Gastrocnemius medialis (tissue), 4 donors: ENCODE results near the gene NUDT14. TPM values are rescaled to one million over a fixed set of nuclear protein-coding genes. Genes with fewer than 3 reads are reported as not detected.

Experiments used
- ATAC-seq, 2 donors: fragments of 150-250 bp; one replicate each; pipeline ENCODE4 v1.9.1; 2016
- DNase-seq, 2 donors: peaks; one replicate each; pipeline ENCODE4 v3.0.0-alpha.2; 2019
- H3K27ac ChIP-seq, 4 donors: fragments of 200-600 bp; sonication (generic); 1 replicate in 1 of 4; 2 replicates in 3 of 4; pipeline ENCODE4 v1.5.1; 2016 to 2018; ENCODE audit warnings: mild to moderate bottlenecking in 2 of 4, moderate library complexity in 1 of 4
- H3K27me3 ChIP-seq, 3 donors: fragments of 200-600 bp; sonication (generic) in 2 of 3; 1 replicate in 1 of 3; 2 replicates in 2 of 3; pipeline versions ENCODE4 v1.5.1 to v1.6.0; 2016 to 2019; ENCODE audit warnings: mild to moderate bottlenecking in 1 of 3, moderate library complexity in 1 of 3
- H3K36me3 ChIP-seq, 2 donors: fragments of 200-600 bp; sonication (generic) in 1 of 2; one replicate each; pipeline ENCODE4 v1.5.1; 2017 to 2018
- H3K4me1 ChIP-seq, 2 donors: fragments of 200-600 bp; sonication (generic) in 1 of 2; one replicate each; pipeline ENCODE4 v1.5.1; 2016 to 2017; ENCODE audit warnings: mild to moderate bottlenecking in 2 of 2
- H3K4me3 ChIP-seq, 4 donors: fragments of 200-600 bp; sonication (generic) in 3 of 4; 1 replicate in 1 of 4; 2 replicates in 3 of 4; pipeline ENCODE4 v1.5.1; 2016 to 2019; ENCODE audit warnings: mild to moderate bottlenecking in 2 of 4
- H3K9me3 ChIP-seq, 3 donors: fragments of 200-600 bp; sonication (generic) in 2 of 3; 1 replicate in 1 of 3; 2 replicates in 2 of 3; pipeline ENCODE4 v1.5.1; 2016 to 2019
- CTCF ChIP-seq, 5 experiments: fragments of 450-650 bp in 3 of 5; fragments of 200-600 bp in 2 of 5; sonication (generic) in 2 of 5; IDR thresholded peaks in 4 of 5; conservative IDR thresholded peaks in 1 of 5; 1 replicate in 4 of 5; 2 replicates in 1 of 5; pipeline ENCODE4 v1.5.1; 2016 to 2019; ENCODE audit warnings: antibody characterized with exemption in 5 of 5, mild to moderate bottlenecking in 3 of 5, moderate library complexity in 3 of 5
- POLR2A ChIP-seq, 2 donors: fragments of 450-650 bp; IDR thresholded peaks; one replicate each; pipeline ENCODE4 v1.6.1; 2017; ENCODE audit warnings: antibody characterized with exemption in 2 of 2, mild to moderate bottlenecking in 2 of 2, moderate library complexity in 2 of 2
- in situ Hi-C, 4 donors: fragments of 200-750 bp; cut with MboI; loops; one replicate each; pipeline versions ENCODE4 v1.15.0 to v1.8.0; 2017; ENCODE audit warnings: low sequenced_read_pairs in 4 of 4
- intact Hi-C: fragments of 100-400 bp; cut with DNase I; formaldehyde crosslinking; loops from one replicate; pipeline ENCODE4 v1.15.1; 2023; ENCODE audit warnings: low total_unique reads
- total RNA-seq, 4 donors: library from RNA; depleted of rRNA; stranded (reverse); fragments of >200 nt; gene quantifications; one replicate each; pipeline versions ENCODE4 v1.1.0 to v1.2.3, GENCODE V29; 2016

Gene NUDT14
- total RNA-seq, 4 donors from 2014 or later: 11.0 to 25.5 (median 16.4) TPM

- peaks cover 3 to 30% of the 10 kb centered on the region in 2 donors for H3K4me1 ChIP-seq
- H3K36me3 ChIP-seq: peaks cover 0 to 12% of the 10 kb centered on the region in 2 donors
- intact Hi-C loops (no loop called here), in situ Hi-C loops (loop anchor here in 1 of 4 donors (25.0 kb wide), 1 partner anchor 132 kb away; no protein-coding TSS in a partner anchor)
- no peak overlapping the region for H3K27ac ChIP-seq
- TF ChIP-seq POLR2A (IDR thresholded peaks at IDR 0.05) (no peak), CTCF (IDR thresholded peaks at IDR 0.05 in 4 of 5, conservative IDR thresholded peaks at IDR 0.05 in 1 of 5) (no peak)
- ATAC-seq (no peak), DNase-seq (no peak)
- H3K9me3 ChIP-seq: no peaks in the 10 kb centered on the region
- no peak overlapping the region for H3K4me3 ChIP-seq
- peaks cover 0 to 3% (median 2%) of the 10 kb centered on the region in 3 donors for H3K27me3 ChIP-seq
Observed at GRCh38 chr14:105205673-105206208, 24.6 kb upstream of the NUDT14 start.

- TF ChIP-seq POLR2A (IDR thresholded peaks at IDR 0.05) (no peak), CTCF (IDR thresholded peaks at IDR 0.05 in 4 of 5, conservative IDR thresholded peaks at IDR 0.05 in 1 of 5) (no peak)
- in situ Hi-C loops (loop anchor here in 1 of 4 donors (25.0 kb wide), 1 partner anchor 132 kb away; no protein-coding TSS in a partner anchor), intact Hi-C loops (loop anchor here (5.0 kb wide), 2 partner anchors 77 to 113 kb away; no protein-coding TSS in a partner anchor)
- Histone ChIP-seq H3K27ac (no peak overlapping the region), H3K4me1 (peaks cover 3 to 30% of the 10 kb centered on the region in 2 donors), H3K9me3 (no peaks in the 10 kb centered on the region), H3K36me3 (peaks cover 0 to 7% of the 10 kb centered on the region in 2 donors), H3K27me3 (peaks cover 0 to 5% (median 4%) of the 10 kb centered on the region in 3 donors), H3K4me3 (no peak overlapping the region)
- DNase-seq (no peak), ATAC-seq (peak in 1 of 2 donors; percentile 6)
Observed at GRCh38 chr14:105204931-105205672, 24.0 kb upstream of the NUDT14 start.

GRCh38 chr14:105204206-105204930 is 23.3 kb upstream of the NUDT14 start:
- peak in 1 of 2 donors; percentile 61 for DNase-seq
- in situ Hi-C loops: loop anchor here in 1 of 4 donors (25.0 kb wide), 1 partner anchor 133 kb away; no protein-coding TSS in a partner anchor
- intact Hi-C loops: loop anchor here (5.0 kb wide), 2 partner anchors 78 to 112 kb away; no protein-coding TSS in a partner anchor
- peaks cover 3 to 30% of the 10 kb centered on the region in 2 donors for H3K4me1 ChIP-seq
- H3K27ac ChIP-seq: no peak overlapping the region
- peak in 1 of 5 experiments; percentile 9 for TF ChIP-seq CTCF (IDR thresholded peaks at IDR 0.05 in 4 of 5, conservative IDR thresholded peaks at IDR 0.05 in 1 of 5)
- TF ChIP-seq POLR2A (IDR thresholded peaks at IDR 0.05): no peak
- no peak overlapping the region for H3K4me3 ChIP-seq
- H3K27me3 ChIP-seq: peaks cover 0 to 10% (median 4%) of the 10 kb centered on the region in 3 donors
- ATAC-seq: peak; percentile 33 to 39
- H3K9me3 ChIP-seq: no peaks in the 10 kb centered on the region
- no peaks in the 10 kb centered on the region for H3K36me3 ChIP-seq

GRCh38 chr14:105203701-105204100 is 22.6 kb upstream of the NUDT14 start:
- Histone ChIP-seq H3K36me3 (no peaks in the 10 kb centered on the region), H3K9me3 (no peaks in the 10 kb centered on the region), H3K27ac (no peak overlapping the region), H3K27me3 (peaks cover 0 to 10% (median 4%) of the 10 kb centered on the region in 3 donors), H3K4me3 (no peak overlapping the region), H3K4me1 (peaks cover 3 to 30% of the 10 kb centered on the region in 2 donors)
- in situ Hi-C loops: loop anchor here in 1 of 4 donors (25.0 kb wide), 1 partner anchor 134 kb away; no protein-coding TSS in a partner anchor
- TF ChIP-seq CTCF (IDR thresholded peaks at IDR 0.05 in 4 of 5, conservative IDR thresholded peaks at IDR 0.05 in 1 of 5): no peak
- no peak for TF ChIP-seq POLR2A (IDR thresholded peaks at IDR 0.05)
- DNase-seq (no peak), ATAC-seq (no peak)
- intact Hi-C loops: loop anchor here (1.0 to 5.0 kb wide), 3 partner anchors 79 to 149 kb away; no protein-coding TSS in a partner anchor
